DLD1 (cell line): ENCODE data around the gene ST7.
"Not testable (repeated sequence)": the region's sequence is repeated elsewhere in the genome, so short reads cannot be mapped to it uniquely, and the experiment has no call there.

Experiments used
- in situ Hi-C: cut with HindIII; loops from 2 replicates; pipeline ENCODE4 v1.10.0; 2017; ENCODE audit warnings: low sequenced_read_pairs

The ST7 gene, protein sequence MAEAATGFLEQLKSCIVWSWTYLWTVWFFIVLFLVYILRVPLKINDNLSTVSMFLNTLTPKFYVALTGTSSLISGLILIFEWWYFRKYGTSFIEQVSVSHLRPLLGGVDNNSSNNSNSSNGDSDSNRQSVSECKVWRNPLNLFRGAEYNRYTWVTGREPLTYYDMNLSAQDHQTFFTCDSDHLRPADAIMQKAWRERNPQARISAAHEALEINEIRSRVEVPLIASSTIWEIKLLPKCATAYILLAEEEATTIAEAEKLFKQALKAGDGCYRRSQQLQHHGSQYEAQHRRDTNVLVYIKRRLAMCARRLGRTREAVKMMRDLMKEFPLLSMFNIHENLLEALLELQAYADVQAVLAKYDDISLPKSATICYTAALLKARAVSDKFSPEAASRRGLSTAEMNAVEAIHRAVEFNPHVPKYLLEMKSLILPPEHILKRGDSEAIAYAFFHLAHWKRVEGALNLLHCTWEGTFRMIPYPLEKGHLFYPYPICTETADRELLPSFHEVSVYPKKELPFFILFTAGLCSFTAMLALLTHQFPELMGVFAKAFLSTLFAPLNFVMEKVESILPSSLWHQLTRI

GRCh38 chr7:116953372-116953905, at the start of gene ST7:
TSS of gene ST7 (plus strand) at chr7:116953501. CDS start at chr7:116953541, 40 bp downstream.
- in situ Hi-C loops, result no loop called here

DNA sequence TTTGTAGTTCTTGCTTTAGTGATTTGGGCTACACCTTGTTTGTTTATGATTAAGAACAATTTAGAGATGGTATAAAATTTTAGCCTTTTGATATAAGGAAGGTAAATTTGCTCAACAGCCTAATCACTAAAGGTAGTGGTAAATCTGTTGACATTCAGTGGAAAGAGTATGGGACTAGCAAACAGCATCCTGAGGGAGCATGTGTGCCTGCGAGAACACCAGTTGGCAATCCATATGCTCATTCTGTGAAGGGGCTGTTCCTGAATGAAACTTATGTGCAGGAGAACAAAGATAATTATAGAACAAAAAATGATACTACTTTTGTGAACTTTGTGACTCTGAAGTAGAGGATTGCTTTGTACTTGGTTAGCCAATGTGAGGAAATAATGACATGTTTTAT, 46.9 kb upstream of the ST7 start:
- in situ Hi-C loops, result no loop called here

- in situ Hi-C loops, result no loop called here
Measured at GRCh38 chr7:116910383-116910782, 42.9 kb upstream of the ST7 start.

DNA sequence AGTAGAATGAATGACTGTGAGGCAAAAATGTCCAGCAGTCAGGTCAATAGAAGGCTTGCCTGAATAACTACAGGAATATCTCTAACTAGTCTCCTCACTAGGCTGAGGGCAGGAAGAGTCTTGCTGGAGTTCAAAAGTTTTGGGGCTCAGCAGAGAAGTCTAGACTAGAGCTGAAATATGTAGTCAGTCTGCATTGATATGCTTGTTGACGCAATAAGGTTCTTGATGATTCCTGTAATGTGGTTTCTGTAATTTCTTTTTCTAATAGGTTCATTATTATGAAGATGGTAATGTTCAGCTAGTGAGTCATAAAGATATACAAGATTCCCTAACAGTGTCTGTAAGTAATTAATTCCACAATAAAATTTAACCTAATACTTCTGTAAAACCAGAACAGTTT, 41.5 kb upstream of the ST7 start:
- in situ Hi-C loops, result no loop called here

DNA sequence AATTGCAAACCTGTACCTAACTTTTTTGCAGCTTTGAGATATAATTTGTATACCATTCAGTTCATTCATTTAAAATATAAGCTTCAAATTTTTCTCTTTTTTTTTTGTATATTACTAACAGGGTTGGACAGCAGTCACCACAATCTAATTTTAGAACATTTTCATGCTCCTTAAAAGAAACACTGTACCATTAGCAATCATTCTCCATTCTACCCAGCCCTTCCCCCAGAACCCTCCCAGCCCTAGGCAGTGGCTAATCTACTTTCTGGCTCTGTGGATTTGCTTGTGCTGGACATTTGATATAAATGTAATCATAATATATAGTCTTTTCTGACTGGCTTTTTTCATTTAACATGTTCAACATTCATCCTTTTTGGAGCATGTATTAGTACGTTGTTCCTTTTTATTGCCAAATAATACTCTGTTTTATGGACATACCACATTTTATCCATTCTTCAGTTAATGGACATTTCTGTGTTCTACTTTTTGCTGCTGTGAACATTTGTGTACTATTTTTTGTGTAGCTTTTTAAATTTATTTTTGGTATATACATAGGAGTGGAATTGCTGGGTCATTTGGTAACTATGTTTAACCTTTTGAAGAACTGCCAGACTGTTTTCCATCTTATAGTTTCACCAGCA, 40.9 kb upstream of the ST7 start:
- in situ Hi-C loops, result no loop called here

- in situ Hi-C loops, result no loop called here
Measured at GRCh38 chr7:116918704-116919103, 34.6 kb upstream of the ST7 start.

DNA sequence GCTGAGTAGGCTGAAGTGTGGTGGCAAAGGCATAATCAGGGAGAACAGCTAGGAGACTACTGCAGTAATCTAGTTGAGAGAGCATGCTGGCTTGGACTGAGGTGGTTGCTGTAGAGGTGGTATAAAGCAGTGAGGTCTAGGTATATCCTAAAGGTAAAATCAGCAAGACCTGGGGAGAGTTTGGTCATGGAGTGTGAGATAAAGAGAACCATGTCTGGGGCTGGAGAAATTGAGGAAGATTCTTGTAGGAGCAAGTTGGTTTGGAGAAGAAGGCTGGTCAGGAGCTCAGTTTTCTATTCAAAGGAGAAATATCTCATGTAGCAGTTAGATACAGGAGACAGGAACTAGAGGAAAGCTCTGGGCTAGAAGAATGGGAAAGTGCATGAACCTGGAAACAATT, 32.9 kb upstream of the ST7 start:
- in situ Hi-C loops, result no loop called here

DNA sequence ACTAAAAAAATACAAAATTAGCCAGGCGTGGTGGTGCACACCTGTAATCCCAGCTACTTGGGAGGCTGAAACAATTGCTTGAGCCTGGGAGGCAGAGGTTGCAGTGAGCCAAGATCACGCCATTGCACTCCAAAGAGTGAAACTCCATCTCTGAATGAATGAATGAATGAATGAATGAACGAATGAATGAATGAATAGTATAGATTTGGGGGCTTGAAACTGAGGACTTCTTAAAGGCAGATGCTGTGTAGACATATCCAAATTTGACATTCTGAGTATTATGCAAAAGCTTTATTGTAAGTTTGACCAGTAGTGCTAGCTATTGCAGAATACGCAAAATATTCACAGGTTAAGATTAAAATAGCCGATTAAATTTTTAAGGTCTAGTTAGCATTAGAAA, 30.8 kb upstream of the ST7 start:
- in situ Hi-C loops, result no loop called here

- in situ Hi-C loops, result no loop called here
Measured at GRCh38 chr7:116924741-116925140, 28.6 kb upstream of the ST7 start.

GRCh38 chr7:116929021-116929420, 24.3 kb upstream of the ST7 start:
- in situ Hi-C loops, result no loop called here

GRCh38 chr7:116929914-116930913, 23.1 kb upstream of the ST7 start:
- in situ Hi-C loops, result no loop called here

GRCh38 chr7:116932566-116932965, 20.7 kb upstream of the ST7 start:
- in situ Hi-C loops, result no loop called here

DNA sequence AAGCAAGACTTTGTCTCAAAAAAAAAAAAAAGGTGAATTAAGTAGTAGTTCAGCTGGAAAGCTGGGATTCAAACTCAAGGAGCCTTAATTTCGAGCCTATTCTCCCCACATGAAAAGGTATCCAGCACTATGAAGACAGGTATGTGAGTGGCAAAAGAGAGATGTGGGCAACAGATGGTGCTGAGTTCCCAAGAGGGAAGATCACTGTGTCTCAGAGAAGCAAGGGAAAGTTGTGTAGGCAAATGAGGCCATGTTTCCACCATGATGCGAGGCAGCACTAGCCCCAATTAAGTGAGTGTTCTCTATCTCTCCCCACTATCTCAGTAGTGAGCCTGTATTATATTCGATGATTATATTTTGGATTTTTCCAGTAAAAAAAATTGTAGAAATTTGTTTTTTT, 19.8 kb upstream of the ST7 start:
- in situ Hi-C loops, result no loop called here

DNA sequence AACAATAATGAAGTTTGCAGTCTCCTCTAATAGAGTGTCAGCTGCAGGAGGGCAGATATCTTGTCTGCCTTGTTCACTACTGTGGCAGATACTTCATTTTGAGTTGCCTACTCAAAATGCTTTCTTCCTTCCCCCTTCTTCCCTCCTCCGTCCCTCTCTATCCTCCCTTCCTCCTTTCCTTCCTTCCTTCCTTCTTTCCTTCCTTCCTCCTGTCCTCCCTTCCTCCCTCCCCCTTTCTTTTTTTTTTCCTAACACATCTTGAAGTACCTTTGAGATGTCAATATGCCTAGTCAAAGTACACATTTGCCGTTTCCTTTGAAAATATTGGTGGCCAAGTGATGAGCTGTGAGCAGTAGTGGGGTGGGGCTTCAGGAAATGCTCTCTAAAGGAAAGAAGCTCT, 18.7 kb upstream of the ST7 start:
- in situ Hi-C loops, result no loop called here

GRCh38 chr7:116936844-116937243, 16.5 kb upstream of the ST7 start:
- in situ Hi-C loops, result not testable (repeated sequence)

DNA sequence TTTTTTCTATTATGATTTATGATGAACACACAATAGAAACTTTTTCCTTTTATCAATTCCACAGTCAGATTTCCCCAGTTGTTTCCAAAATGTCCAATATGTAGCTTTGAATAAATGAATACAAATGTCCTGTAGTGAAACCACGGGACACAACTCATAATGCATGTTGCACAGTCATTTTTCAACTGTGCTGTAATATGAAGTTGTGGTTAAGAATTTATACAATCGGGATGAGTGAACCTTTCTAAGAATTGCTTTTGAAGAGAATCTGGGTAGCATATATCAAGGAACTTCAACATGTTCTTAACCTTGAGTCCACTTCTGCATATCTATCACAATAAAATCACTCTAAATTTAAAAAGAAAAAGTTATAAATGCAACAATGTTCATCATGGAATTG, 14.6 kb upstream of the ST7 start:
- in situ Hi-C loops, result no loop called here

GRCh38 chr7:116940689-116941370, 12.5 kb upstream of the ST7 start:
- in situ Hi-C loops, result no loop called here

GRCh38 chr7:116942504-116942903, 10.8 kb upstream of the ST7 start:
- in situ Hi-C loops, result no loop called here

DNA sequence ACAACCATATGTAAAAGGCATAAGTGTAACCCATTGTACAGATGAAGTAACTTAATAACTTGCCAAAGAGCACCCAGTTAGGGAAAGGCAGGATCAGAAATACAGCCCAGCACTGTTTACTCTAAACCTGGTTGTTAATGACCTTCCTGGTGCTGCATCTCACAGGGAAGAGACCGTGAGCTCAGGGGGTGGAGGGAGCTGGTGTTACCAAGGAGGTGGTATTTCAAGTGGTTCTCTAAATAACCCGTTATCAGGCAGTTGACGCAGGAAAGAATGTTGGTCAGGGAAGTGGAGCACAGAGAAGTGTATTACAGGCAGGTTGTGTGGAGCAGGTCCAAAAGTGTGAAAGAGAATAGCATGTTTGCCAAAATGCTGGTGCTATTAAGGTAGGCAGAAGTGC, 4.4 kb upstream of the ST7 start:
- in situ Hi-C loops, result no loop called here
